Upper lobe of left lung (tissue), 6 donors: ENCODE data around the gene COPG2. TPM values are rescaled to one million over a fixed set of nuclear protein-coding genes. Genes with fewer than 3 reads are reported as not detected.
"Not testable (repeated sequence)": the region's sequence is repeated elsewhere in the genome, so short reads cannot be mapped to it uniquely, and the experiment has no call there.

Source experiments
- ATAC-seq, 2 donors: fragments of 200-7000 bp; cut with Tn5 transposase; one replicate each; pipeline ENCODE4 v1.9.1; 2022; ENCODE audit warnings: mild to moderate bottlenecking in 2 of 2, moderate library complexity in 2 of 2; ENCODE audit not compliant: low FRiP score in 2 of 2
- DNase-seq, 2 donors: peaks; one replicate each; pipeline ENCODE4 v3.0.0-alpha.2; 2019 to 2020
- H3K27ac ChIP-seq, 4 donors: fragments of 200-600 bp; sonication (generic); one replicate each; pipeline ENCODE4 v1.5.1; 2016 to 2019
- H3K27me3 ChIP-seq, 4 donors: fragments of 200-600 bp; sonication (generic); one replicate each; pipeline ENCODE4 v1.5.1; 2017 to 2019
- H3K36me3 ChIP-seq, 4 donors: fragments of 200-600 bp; sonication (generic); one replicate each; pipeline ENCODE4 v1.5.1; 2016 to 2019
- H3K4me1 ChIP-seq, 4 donors: fragments of 200-600 bp; sonication (generic); one replicate each; pipeline ENCODE4 v1.5.1; 2018 to 2019
- H3K4me3 ChIP-seq, 4 donors: fragments of 200-600 bp; sonication (generic); one replicate each; pipeline ENCODE4 v1.5.1; 2017 to 2019; ENCODE audit warnings: mild to moderate bottlenecking in 2 of 4, moderate library complexity in 1 of 4
- H3K9me3 ChIP-seq, 4 donors: fragments of 200-600 bp; sonication (generic); one replicate each; pipeline ENCODE4 v1.5.1; 2018 to 2019
- CTCF ChIP-seq, 6 experiments: fragments of 450-650 bp in 4 of 6; fragments of 200-600 bp in 2 of 6; sonication (generic) in 2 of 6; IDR thresholded peaks; one replicate each; pipeline ENCODE4 v1.5.1; 2016 to 2019; ENCODE audit warnings: antibody characterized with exemption in 6 of 6
- EP300 ChIP-seq, 4 donors: sonication (generic); formaldehyde crosslinking; IDR thresholded peaks; one replicate each; pipeline ENCODE4 v1.5.1; 2017; ENCODE audit warnings: antibody characterized with exemption in 4 of 4, control low read depth in 2 of 4
- POLR2A ChIP-seq, 4 donors: fragments of 450-650 bp; IDR thresholded peaks; one replicate each; pipeline ENCODE4 v1.5.1; 2016 to 2017; ENCODE audit warnings: antibody characterized with exemption in 4 of 4, mild to moderate bottlenecking in 2 of 4
- POLR2AphosphoS5 ChIP-seq, 2 donors: sonication (generic); formaldehyde crosslinking; IDR thresholded peaks; one replicate each; pipeline ENCODE4 v1.5.1; 2017; ENCODE audit warnings: antibody characterized with exemption in 2 of 2
- WGBS, 2 donors: methylation state at CpG; one replicate each; pipeline ENCODE4 v1.1.5; 2017 to 2018; 5-methylcytosine and 5-hydroxymethylcytosine counted together
- total RNA-seq, 6 donors: library from RNA; depleted of rRNA in 4 of 6; stranded (reverse); fragments of >200 nt in 4 of 6; gene quantifications; one replicate each; pipeline versions ENCODE4 v1.1.0 to v1.2.1, GENCODE V29; 2016 to 2021
- donor health status: DM: no; HTN: no; CAD: no; lungs with moderate emphysema.
- donor health status: DM: no; HTN: yes; CAD: no; lungs with severe emphysema.

COPG2 gene
- total RNA-seq, 6 donors from 2014 or later = 8.4 to 18.7 (median 13.9) TPM

DNA sequence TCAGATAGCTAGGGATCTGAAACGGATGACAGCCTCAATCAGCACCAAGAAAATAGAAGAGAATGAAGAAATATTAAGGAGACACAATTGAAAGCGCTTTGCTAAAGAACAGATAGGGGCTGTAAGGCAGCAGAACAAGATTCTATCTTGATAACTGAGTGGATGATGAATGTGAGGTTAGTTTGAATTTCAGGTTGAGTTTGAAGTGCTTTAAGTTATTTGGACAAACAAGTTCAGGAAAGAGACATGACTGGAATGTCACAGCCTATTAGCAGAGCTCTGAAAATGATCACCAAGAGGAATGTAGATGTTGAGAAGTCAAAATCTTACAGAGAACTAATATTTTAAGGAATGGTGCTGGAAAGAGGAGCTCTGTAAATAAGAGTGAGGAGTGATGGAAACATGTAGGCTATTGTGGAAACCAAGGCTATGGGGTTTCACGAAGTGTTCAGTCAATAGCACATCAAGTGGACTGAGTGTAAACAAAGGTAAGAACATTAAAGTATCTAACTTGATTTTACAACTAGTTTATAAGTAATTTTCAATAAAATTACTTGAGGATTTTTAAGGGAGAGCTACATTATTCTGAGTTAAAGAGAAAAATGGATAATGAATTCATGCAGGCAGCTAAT lies 115.0 kb downstream of the COPG2 start:
- no peaks in the 10 kb centered on the region for H3K4me1 ChIP-seq
- no peak overlapping the region for H3K27ac ChIP-seq
- TF ChIP-seq EP300 (IDR thresholded peaks at IDR 0.05) = no peak
- TF ChIP-seq CTCF (IDR thresholded peaks at IDR 0.05) = no peak
- H3K9me3 ChIP-seq = no peaks in the 10 kb centered on the region
- ATAC-seq = no peak
- WGBS, 2 donors = 56 to 73% methylated on average over 3 of the region's 3 CpGs
- DNase-seq = no peak
- H3K27me3 ChIP-seq = no peaks in the 10 kb centered on the region
- peaks cover 0 to 22% (median 0%) of the 10 kb centered on the region in 4 donors for H3K36me3 ChIP-seq
- H3K4me3 ChIP-seq = no peak overlapping the region

DNA sequence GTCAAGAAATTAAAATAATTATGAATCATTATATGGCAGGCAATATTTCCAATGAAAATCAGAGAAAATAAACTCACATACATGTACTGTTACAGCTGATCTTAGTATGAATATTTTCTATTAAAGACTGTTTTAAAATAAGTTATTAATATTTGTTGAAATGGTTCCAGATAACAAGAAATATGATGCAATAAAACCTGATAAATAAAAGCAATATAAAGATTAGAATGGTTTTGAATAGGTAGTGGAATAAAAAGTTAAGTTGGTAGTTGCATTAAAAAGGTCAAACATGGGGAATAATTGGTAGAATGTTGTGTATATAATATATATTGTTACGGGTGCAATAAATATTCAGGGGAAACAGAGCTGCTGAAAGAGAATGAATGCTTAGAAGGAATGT lies 124.2 kb downstream of the COPG2 start:
- 97% methylated on average over 1 of the region's 1 CpG for WGBS, 2 donors
- H3K36me3 ChIP-seq = peaks cover 0 to 20% (median 0%) of the 10 kb centered on the region in 4 donors
- DNase-seq = no peak
- no peak overlapping the region for H3K27ac ChIP-seq
- H3K4me1 ChIP-seq = peaks cover 0 to 2% (median 0%) of the 10 kb centered on the region in 4 donors
- no peak for TF ChIP-seq CTCF (IDR thresholded peaks at IDR 0.05)
- TF ChIP-seq POLR2AphosphoS5 (IDR thresholded peaks at IDR 0.05) = no peak
- TF ChIP-seq EP300 (IDR thresholded peaks at IDR 0.05) = no peak
- TF ChIP-seq POLR2A (IDR thresholded peaks at IDR 0.05) = no peak
- no peaks in the 10 kb centered on the region for H3K27me3 ChIP-seq
- H3K9me3 ChIP-seq = no peaks in the 10 kb centered on the region
- no peak for ATAC-seq
- H3K4me3 ChIP-seq = no peak overlapping the region

- WGBS, 2 donors = 92 to 94% methylated on average over 2 of the region's 2 CpGs
- no peaks in the 10 kb centered on the region for H3K9me3 ChIP-seq
- H3K4me1 ChIP-seq = peaks cover 0 to 2% (median 0%) of the 10 kb centered on the region in 4 donors
- peaks cover 0 to 18% (median 0%) of the 10 kb centered on the region in 4 donors for H3K36me3 ChIP-seq
- no peak for TF ChIP-seq EP300 (IDR thresholded peaks at IDR 0.05)
- no peak for TF ChIP-seq CTCF (IDR thresholded peaks at IDR 0.05)
- no peak for TF ChIP-seq POLR2A (IDR thresholded peaks at IDR 0.05)
- TF ChIP-seq POLR2AphosphoS5 (IDR thresholded peaks at IDR 0.05) = no peak
- no peaks in the 10 kb centered on the region for H3K27me3 ChIP-seq
- ATAC-seq (no peak), DNase-seq (no peak)
- no peak overlapping the region for H3K4me3 ChIP-seq
- H3K27ac ChIP-seq = no peak overlapping the region
Measured at GRCh38 chr7:130543487-130544010, 125.0 kb downstream of the COPG2 start.

- not testable (repeated sequence) for ATAC-seq, H3K27ac ChIP-seq, H3K27me3 ChIP-seq, H3K4me1 ChIP-seq, H3K9me3 ChIP-seq, DNase-seq, H3K36me3 ChIP-seq, H3K4me3 ChIP-seq
- WGBS, 2 donors = 84 to 92% methylated on average over 3 to 4 of the region's 4 CpGs
Measured at GRCh38 chr7:130542297-130542696, 126.3 kb downstream of the COPG2 start.

DNA sequence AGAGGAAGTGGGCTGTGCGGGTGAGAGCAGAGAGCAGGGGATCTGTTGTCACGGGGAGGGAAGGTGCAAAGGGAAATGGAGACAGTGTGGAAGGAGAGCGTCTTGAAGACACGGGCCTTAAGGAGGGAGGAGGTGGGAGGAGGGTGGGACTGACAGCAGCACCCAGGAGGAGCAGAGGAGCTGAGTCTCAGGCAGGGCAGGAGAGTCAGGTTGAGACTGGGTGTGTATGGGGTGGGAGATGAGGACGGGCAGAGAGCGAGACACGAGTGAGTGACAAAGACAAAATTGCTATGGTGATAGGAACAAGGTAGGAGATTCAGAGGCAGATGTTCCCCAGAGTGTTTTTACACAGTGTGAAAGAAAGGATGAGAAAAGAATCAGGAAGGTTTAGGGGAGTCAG lies 127.3 kb downstream of the COPG2 start:
- not testable (repeated sequence) for ATAC-seq, H3K4me3 ChIP-seq, H3K27me3 ChIP-seq, H3K9me3 ChIP-seq, H3K4me1 ChIP-seq, H3K36me3 ChIP-seq, DNase-seq, H3K27ac ChIP-seq
- WGBS, 2 donors = 84 to 85% methylated on average over 7 of the region's 7 CpGs

DNA sequence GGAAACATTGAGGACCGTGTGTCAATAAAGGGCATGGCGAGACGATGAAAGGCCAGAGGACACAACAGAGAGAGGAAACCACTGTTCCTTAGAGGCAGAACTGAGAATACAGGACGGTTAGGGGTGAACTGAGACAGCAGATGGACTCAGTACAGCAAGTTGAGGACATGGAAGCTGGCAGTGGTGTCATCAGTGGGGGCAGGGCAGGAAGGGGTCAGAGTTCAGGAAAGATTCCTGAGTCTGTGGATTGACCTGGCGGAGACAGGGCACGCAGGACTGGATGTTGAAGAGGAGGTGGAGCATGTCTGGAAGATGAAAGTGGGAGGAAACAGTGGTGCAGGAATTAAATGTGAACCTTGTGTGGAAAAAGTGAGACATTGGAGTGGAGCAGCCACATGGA lies 130.7 kb downstream of the COPG2 start:
- H3K4me1 ChIP-seq, H3K27ac ChIP-seq, H3K4me3 ChIP-seq, ATAC-seq, H3K36me3 ChIP-seq, H3K9me3 ChIP-seq, DNase-seq, H3K27me3 ChIP-seq: not testable (repeated sequence)
- 74 to 80% methylated on average over 6 of the region's 6 CpGs for WGBS, 2 donors
